HG03442 (cell line): ENCODE data around the gene CDH4.
"Not testable (repeated sequence)": the region's sequence is repeated elsewhere in the genome, so short reads cannot be mapped to it uniquely, and the experiment has no call there.

ENCODE experiments used
- ATAC-seq: cut with Tn5 transposase; IDR thresholded peaks from one replicate; pipeline ENCODE4 v1.9.1; 2021; ENCODE audit warnings: mild to moderate bottlenecking, moderate library complexity; ENCODE audit not compliant: unreplicated experiment

The CDH4 gene

GRCh38 chr20:61378694-61379355 lies 126.8 kb downstream of the CDH4 start:
- no peak for ATAC-seq

GRCh38 chr20:61379898-61380544 lies 128.0 kb downstream of the CDH4 start:
- ATAC-seq = no peak

GRCh38 chr20:61380545-61380915 lies 128.5 kb downstream of the CDH4 start:
- no peak for ATAC-seq

- no peak for ATAC-seq
Observed at GRCh38 chr20:61382194-61382593, 130.1 kb downstream of the CDH4 start.

- ATAC-seq = no peak
Observed at GRCh38 chr20:61385296-61385695, 133.2 kb downstream of the CDH4 start.

GRCh38 chr20:61385731-61386130 lies 133.7 kb downstream of the CDH4 start:
- ATAC-seq = no peak

GRCh38 chr20:61387204-61387953 lies 135.3 kb downstream of the CDH4 start:
- ATAC-seq = no peak

- no peak for ATAC-seq
Observed at GRCh38 chr20:61387954-61388348, 135.9 kb downstream of the CDH4 start.

- ATAC-seq = no peak
Observed at GRCh38 chr20:61389077-61389476, 137.0 kb downstream of the CDH4 start.

- ATAC-seq = no peak
Observed at GRCh38 chr20:61391185-61391584, 139.1 kb downstream of the CDH4 start.

- no peak for ATAC-seq
Observed at GRCh38 chr20:61391812-61392520, 139.9 kb downstream of the CDH4 start.

GRCh38 chr20:61394088-61394799 lies 142.2 kb downstream of the CDH4 start:
- no peak for ATAC-seq

GRCh38 chr20:61396262-61396848 lies 144.3 kb downstream of the CDH4 start:
- ATAC-seq = no peak

GRCh38 chr20:61397146-61397545 lies 145.1 kb downstream of the CDH4 start:
- no peak for ATAC-seq

GRCh38 chr20:61397790-61398189 lies 145.7 kb downstream of the CDH4 start:
- no peak for ATAC-seq

GRCh38 chr20:61399433-61399832 lies 147.4 kb downstream of the CDH4 start:
- no peak for ATAC-seq

GRCh38 chr20:61400499-61400898 lies 148.4 kb downstream of the CDH4 start:
- ATAC-seq = no peak

GRCh38 chr20:61404303-61404702 lies 152.2 kb downstream of the CDH4 start:
- no peak for ATAC-seq

- no peak for ATAC-seq
Observed at GRCh38 chr20:61405007-61405406, 152.9 kb downstream of the CDH4 start.

GRCh38 chr20:61406773-61407172 lies 154.7 kb downstream of the CDH4 start:
- not testable (repeated sequence) for ATAC-seq
